ENCODE measurements around the gene SOCS4. TPM values are rescaled to one million over a fixed set of nuclear protein-coding genes. Genes with fewer than 3 reads are reported as not detected.
A peak's percentile ranks its signal among the peaks of the same experiment; 100 is the strongest.

The SOCS4 gene
- total RNA-seq, 4 donors from 2014 or later, result 29.7 to 43.2 (median 36.3) TPM

- TF ChIP-seq POLR2AphosphoS5 (IDR thresholded peaks at IDR 0.05) (no peak), POLR2A (IDR thresholded peaks at IDR 0.05; ENCODE audit: low read depth) (no peak), CTCF (IDR thresholded peaks at IDR 0.05) (no peak), EP300 (IDR thresholded peaks at IDR 0.05) (no peak)
- intact Hi-C loops (cut with DNase I), result loop anchor here (5.0 kb wide), 1 partner anchor 34 kb away; no protein-coding TSS in a partner anchor
- 89% methylated on average over 1 of the region's 1 CpG for WGBS
Observed at GRCh38 chr14:55098561-55098898, 71.5 kb downstream of the SOCS4 start.

More at GRCh38 chr14:55098561-55098898, 71.5 kb downstream of the SOCS4 start:
- DNase-seq (ENCODE audit: extremely low spot score), result no peak
- H3K9me3 ChIP-seq, result no peaks in the 10 kb centered on the region
- peaks cover 27 to 61% (median 38%) of the 10 kb centered on the region in 4 donors for H3K4me1 ChIP-seq
- no peak overlapping the region for H3K4me3 ChIP-seq
- no peaks in the 10 kb centered on the region for H3K27me3 ChIP-seq
- no peaks in the 10 kb centered on the region for H3K36me3 ChIP-seq
- peak overlapping the region; percentile 22 to 93 (median 71) for H3K27ac ChIP-seq (replicated peaks in 1 of 4)

Other genes with a start within 250 kb of the SOCS4 start
- gene GCH1, start 124.4 kb upstream of the SOCS4 start, total RNA-seq, result 1 to 10 TPM; 1.5 to 6.8 (median 1.7) TPM
- 1 to 10 TPM; 1.1 to 4.2 (median 1.4) TPM for gene WDHD1, start 137 bp upstream of the SOCS4 start, total RNA-seq
- gene MAPK1IP1L, start 24.4 kb downstream of the SOCS4 start, total RNA-seq, result 10 to 100 TPM; 36.5 to 95.4 (median 61.0) TPM
- 100 to 1,000 TPM; 247 to 398 (median 297) TPM for gene LGALS3, start 102.0 kb downstream of the SOCS4 start, total RNA-seq
- gene DLGAP5, start 164.3 kb downstream of the SOCS4 start, total RNA-seq, result under 1 TPM in 1 of 4 donors, not detected in 3; 0.69 TPM
- 10 to 100 TPM; 16.2 to 22.0 (median 20.4) TPM for gene FBXO34, start 244.2 kb downstream of the SOCS4 start, total RNA-seq